Central memory CD8-positive, alpha-beta T cell (primary cell): ENCODE data around the gene SCN2A.

ENCODE experiments used
- ATAC-seq: fragments of 150-1000 bp; cut with Tn5 transposase; replicated peaks from 2 replicates; pipeline ENCODE4 v1.10.0; 2022; ENCODE audit warnings: mild to moderate bottlenecking, moderate FRiP score, moderate number of reproducible peaks; ENCODE audit not compliant: poor library complexity, severe bottlenecking; ENCODE audit errors: extremely low read depth
- DNase-seq, 2 donors: peaks; one replicate each; pipeline ENCODE4 v3.0.0; 2021; ENCODE audit warnings: low spot score in 2 of 2
- H3K27ac Mint-ChIP-seq: one replicate; pipeline ENCODE4 v1.8.0; 2022; ENCODE audit warnings: low read depth, mild to moderate bottlenecking, moderate library complexity, mixed read lengths
- H3K27me3 Mint-ChIP-seq: one replicate; pipeline ENCODE4 v1.8.0; 2022; ENCODE audit warnings: mixed read lengths
- H3K36me3 Mint-ChIP-seq: one replicate; pipeline ENCODE4 v1.8.0; 2022; ENCODE audit warnings: mild to moderate bottlenecking, moderate library complexity, mixed read lengths; ENCODE audit not compliant: insufficient read depth
- H3K4me1 Mint-ChIP-seq: one replicate; pipeline ENCODE4 v1.8.0; 2022; ENCODE audit warnings: mixed read lengths
- H3K4me3 Mint-ChIP-seq: one replicate; pipeline ENCODE4 v1.8.0; 2022; ENCODE audit warnings: mild to moderate bottlenecking, moderate library complexity, mixed read lengths
- H3K9me3 Mint-ChIP-seq: one replicate; pipeline ENCODE4 v1.8.0; 2022; ENCODE audit warnings: mixed read lengths

SCN2A gene

GRCh38 chr2:165273176-165273575 lies 34.0 kb downstream of the SCN2A start:
- H3K4me3 Mint-ChIP-seq, result no peak overlapping the region
- H3K4me1 Mint-ChIP-seq, result no peaks in the 10 kb centered on the region
- peaks cover 12% of the 10 kb centered on the region for H3K27me3 Mint-ChIP-seq
- no peaks in the 10 kb centered on the region for H3K9me3 Mint-ChIP-seq
- no peak for DNase-seq
- no peak overlapping the region for H3K27ac Mint-ChIP-seq
- no peaks in the 10 kb centered on the region for H3K36me3 Mint-ChIP-seq
- ATAC-seq, result no peak

GRCh38 chr2:165274698-165275097 lies 35.5 kb downstream of the SCN2A start:
- Mint-ChIP-seq H3K9me3 (no peaks in the 10 kb centered on the region), H3K27ac (no peak overlapping the region), H3K36me3 (no peaks in the 10 kb centered on the region), H3K4me3 (no peak overlapping the region), H3K27me3 (peaks cover 12% of the 10 kb centered on the region), H3K4me1 (no peaks in the 10 kb centered on the region)
- DNase-seq (no peak), ATAC-seq (no peak)

- no peak overlapping the region for H3K27ac Mint-ChIP-seq
- ATAC-seq, result no peak
- peaks cover 12% of the 10 kb centered on the region for H3K27me3 Mint-ChIP-seq
- no peaks in the 10 kb centered on the region for H3K9me3 Mint-ChIP-seq
- no peaks in the 10 kb centered on the region for H3K4me1 Mint-ChIP-seq
- DNase-seq, result no peak
- no peak overlapping the region for H3K4me3 Mint-ChIP-seq
- no peaks in the 10 kb centered on the region for H3K36me3 Mint-ChIP-seq
Observed at GRCh38 chr2:165275932-165276331, 36.7 kb downstream of the SCN2A start.

GRCh38 chr2:165277295-165277694 lies 38.1 kb downstream of the SCN2A start:
- no peaks in the 10 kb centered on the region for H3K36me3 Mint-ChIP-seq
- no peaks in the 10 kb centered on the region for H3K9me3 Mint-ChIP-seq
- no peaks in the 10 kb centered on the region for H3K4me1 Mint-ChIP-seq
- no peak for DNase-seq
- no peak overlapping the region for H3K27ac Mint-ChIP-seq
- H3K27me3 Mint-ChIP-seq, result peaks cover 12% of the 10 kb centered on the region
- no peak for ATAC-seq
- no peak overlapping the region for H3K4me3 Mint-ChIP-seq

GRCh38 chr2:165277860-165278656 lies 38.8 kb downstream of the SCN2A start:
- Mint-ChIP-seq H3K36me3 (no peaks in the 10 kb centered on the region), H3K27me3 (peaks cover 19% of the 10 kb centered on the region), H3K4me3 (no peak overlapping the region), H3K4me1 (no peaks in the 10 kb centered on the region), H3K9me3 (no peaks in the 10 kb centered on the region), H3K27ac (no peak overlapping the region)
- no peak for ATAC-seq
- no peak for DNase-seq

GRCh38 chr2:165280356-165280755 lies 41.1 kb downstream of the SCN2A start:
- peaks cover 13% of the 10 kb centered on the region for H3K27me3 Mint-ChIP-seq
- no peak overlapping the region for H3K4me3 Mint-ChIP-seq
- ATAC-seq (no peak), DNase-seq (no peak)
- H3K4me1 Mint-ChIP-seq, result no peaks in the 10 kb centered on the region
- H3K27ac Mint-ChIP-seq, result no peak overlapping the region
- H3K36me3 Mint-ChIP-seq, result no peaks in the 10 kb centered on the region
- no peaks in the 10 kb centered on the region for H3K9me3 Mint-ChIP-seq

- ATAC-seq, result no peak
- Mint-ChIP-seq H3K4me3 (no peak overlapping the region), H3K36me3 (no peaks in the 10 kb centered on the region), H3K9me3 (no peaks in the 10 kb centered on the region), H3K27me3 (peaks cover 10% of the 10 kb centered on the region), H3K27ac (no peak overlapping the region), H3K4me1 (no peaks in the 10 kb centered on the region)
- DNase-seq, result no peak
Observed at GRCh38 chr2:165281387-165281786, 42.2 kb downstream of the SCN2A start.

GRCh38 chr2:165283342-165283741 lies 44.1 kb downstream of the SCN2A start:
- Mint-ChIP-seq H3K4me1 (no peaks in the 10 kb centered on the region), H3K4me3 (no peak overlapping the region), H3K36me3 (no peaks in the 10 kb centered on the region), H3K27me3 (peaks cover 10% of the 10 kb centered on the region), H3K9me3 (no peaks in the 10 kb centered on the region), H3K27ac (no peak overlapping the region)
- no peak for ATAC-seq
- DNase-seq, result no peak

GRCh38 chr2:165287094-165287778 lies 48.0 kb downstream of the SCN2A start:
- Mint-ChIP-seq H3K27me3 (peaks cover 25% of the 10 kb centered on the region), H3K4me1 (no peaks in the 10 kb centered on the region), H3K27ac (no peak overlapping the region), H3K9me3 (no peaks in the 10 kb centered on the region), H3K36me3 (no peaks in the 10 kb centered on the region), H3K4me3 (no peak overlapping the region)
- DNase-seq (no peak), ATAC-seq (no peak)

GRCh38 chr2:165289069-165289468 lies 49.9 kb downstream of the SCN2A start:
- DNase-seq (no peak), ATAC-seq (no peak)
- H3K36me3 Mint-ChIP-seq, result peaks cover under 1% of the 10 kb centered on the region
- peaks cover 19% of the 10 kb centered on the region for H3K27me3 Mint-ChIP-seq
- no peak overlapping the region for H3K4me3 Mint-ChIP-seq
- no peak overlapping the region for H3K27ac Mint-ChIP-seq
- H3K9me3 Mint-ChIP-seq, result no peaks in the 10 kb centered on the region
- peaks cover 2% of the 10 kb centered on the region for H3K4me1 Mint-ChIP-seq

- no peak overlapping the region for H3K4me3 Mint-ChIP-seq
- peaks cover 4% of the 10 kb centered on the region for H3K4me1 Mint-ChIP-seq
- H3K27me3 Mint-ChIP-seq, result peaks cover 19% of the 10 kb centered on the region
- H3K27ac Mint-ChIP-seq, result no peak overlapping the region
- ATAC-seq (peak; percentile 100), DNase-seq (peak in 1 of 2 donors; percentile 30)
- no peaks in the 10 kb centered on the region for H3K9me3 Mint-ChIP-seq
- H3K36me3 Mint-ChIP-seq, result peaks cover 2% of the 10 kb centered on the region
Observed at GRCh38 chr2:165293440-165294420, 54.5 kb downstream of the SCN2A start.

- DNase-seq (no peak), ATAC-seq (no peak)
- Mint-ChIP-seq H3K4me3 (no peak overlapping the region), H3K27me3 (peaks cover 19% of the 10 kb centered on the region), H3K36me3 (peaks cover 2% of the 10 kb centered on the region), H3K4me1 (peaks cover 4% of the 10 kb centered on the region), H3K9me3 (no peaks in the 10 kb centered on the region), H3K27ac (no peak overlapping the region)
Observed at GRCh38 chr2:165294912-165295311, 55.7 kb downstream of the SCN2A start.
